ENCODE data around the gene UBE2R2. TPM values are rescaled to one million over a fixed set of nuclear protein-coding genes. Genes with fewer than 3 reads are reported as not detected.

UBE2R2 gene
- total and polyA plus RNA-seq, 4 experiments from 2014 or later = 10.8 to 31.4 (median 24.2) TPM

DNA sequence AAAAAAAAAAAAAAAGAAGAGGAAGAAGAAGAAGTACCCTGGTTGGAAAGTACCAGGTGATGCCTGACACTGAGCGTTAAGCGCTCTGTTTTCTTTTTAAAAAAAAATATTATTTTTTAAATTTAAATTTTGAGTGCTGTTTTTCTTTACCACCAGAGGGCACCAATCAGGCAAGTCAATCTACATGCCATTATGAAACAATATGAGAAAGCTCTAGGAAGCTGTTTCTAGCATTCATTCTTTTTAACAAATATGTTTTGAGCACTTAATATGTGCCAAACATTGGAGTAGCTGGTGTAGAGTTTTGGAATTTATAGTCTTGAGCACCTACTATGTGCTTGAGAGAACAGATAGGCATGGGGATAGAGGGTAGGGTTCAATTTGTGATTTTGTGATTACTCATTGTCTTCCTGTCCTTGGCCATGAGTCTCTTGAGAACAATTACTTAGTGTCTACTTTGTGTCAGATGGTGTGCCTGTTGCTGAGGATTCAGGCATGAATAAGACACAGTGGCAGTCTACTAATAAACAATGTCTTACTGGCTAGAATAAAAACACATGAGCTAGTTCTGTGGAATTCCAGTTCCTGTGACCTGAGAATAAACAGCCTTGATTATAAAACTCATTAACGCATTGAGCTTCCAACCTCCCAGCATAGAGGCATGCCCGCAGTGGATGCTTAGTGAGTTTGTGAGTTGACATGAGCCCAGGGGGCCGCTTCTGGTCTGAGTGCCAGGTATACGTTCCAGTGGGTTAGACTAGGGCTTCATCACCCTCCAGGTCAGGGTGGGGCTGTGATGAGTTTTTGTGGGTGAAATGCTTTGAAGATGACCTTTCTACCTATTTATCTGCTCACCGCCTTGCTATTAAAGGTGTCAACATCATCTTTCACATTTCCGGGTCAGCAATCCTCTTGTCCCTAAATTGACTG is 3.0 kb upstream of the UBE2R2 start:
- no peaks in the 10 kb centered on the region for H3K36me3 ChIP-seq (ENCODE audit: insufficient read depth, low read length)
- H3K27ac ChIP-seq (ENCODE audit: low read depth, low read length) = no peak overlapping the region
- DNase-seq = peak; percentile 43 to 63 (median 60)
- intact Hi-C loops (cut with micrococcal nuclease) = loop anchor here (1.0 to 10.0 kb wide), 4 partner anchors 38 to 789 kb away; partner anchors contain the start of genes BAG1, CHMP5 and DNAJA1
- Mint-ChIP-seq H3K4me3 (peak overlapping the region in 1 of 8 donors; percentile 35), H3K27me3 (peaks cover 0 to 4% of the 10 kb centered on the region in 2 donors), H3K4me1 (peaks cover 19 to 36% (median 27%) of the 10 kb centered on the region in 4 donors), H3K9me3 (peaks cover 0 to 2% (median 0%) of the 10 kb centered on the region in 8 donors), H3K36me3 (peaks cover 0 to 10% of the 10 kb centered on the region in 2 donors), H3K27ac (peak overlapping the region; percentile 48 to 99 (median 75))
- no peaks in the 10 kb centered on the region for H3K27me3 ChIP-seq (ENCODE audit: insufficient read depth, low read length)
- ChIA-PET CTCF (ENCODE audit: partially characterized antibody) (interaction anchor here (0.7 to 9.9 kb wide), 36 partner anchors 9 to 590 kb away, joined by 3 to 318 read pairs (median 4); partner anchors contain the start of genes NOL6 and UBAP2), POLR2A (ENCODE audit: partially characterized antibody) (interaction anchor here (0.6 to 1.3 kb wide), 5 partner anchors 31 to 41 kb away, joined by 3 to 10 read pairs (median 5); no protein-coding TSS in a partner anchor)
- H3K4me1 ChIP-seq (ENCODE audit: insufficient read depth, low read length) = peaks cover 15% of the 10 kb centered on the region
- no peak overlapping the region for H3K4me3 ChIP-seq (ENCODE audit: low read length in 2 of 2)
- H3K9me3 ChIP-seq (ENCODE audit: control insufficient read depth in 1 of 2, low read length in 2 of 2) = no peaks in the 10 kb centered on the region

DNA sequence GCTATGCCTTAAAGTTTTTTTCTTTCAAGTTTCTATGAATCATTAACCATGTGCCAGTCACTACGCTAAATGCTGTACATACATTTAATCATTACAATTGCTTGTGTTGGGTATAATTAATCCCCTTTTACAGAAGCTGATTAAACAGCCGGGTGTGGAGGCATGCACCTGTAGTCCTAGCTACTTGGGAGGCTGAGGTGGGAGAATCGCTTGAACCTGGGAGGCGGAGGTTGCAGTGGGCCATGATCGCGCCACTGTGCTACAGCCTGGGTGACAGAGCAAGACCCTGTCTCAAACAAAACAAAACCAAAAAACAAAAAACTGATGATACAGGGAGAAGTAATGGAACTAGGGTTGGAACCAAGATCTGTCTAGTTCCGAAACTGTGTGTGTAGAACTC is 1.2 kb upstream of the UBE2R2 start:
- Mint-ChIP-seq H3K4me3 (peak overlapping the region; percentile 69 to 94 (median 89)), H3K27me3 (no peaks in the 10 kb centered on the region), H3K4me1 (peaks cover 28 to 52% (median 40%) of the 10 kb centered on the region in 4 donors), H3K9me3 (peaks cover 0 to 2% (median 0%) of the 10 kb centered on the region in 8 donors), H3K36me3 (peaks cover 0 to 10% of the 10 kb centered on the region in 2 donors), H3K27ac (peak overlapping the region; percentile 95 to 99 (median 98))
- ChIA-PET CTCF (ENCODE audit: partially characterized antibody) (interaction anchor here (0.9 to 9.9 kb wide), 11 partner anchors 8 to 563 kb away, joined by 3 to 318 read pairs (median 9); no protein-coding TSS in a partner anchor), POLR2A (ENCODE audit: partially characterized antibody) (interaction anchor here (0.8 to 2.4 kb wide), 6 partner anchors 32 to 551 kb away, joined by 3 to 12 read pairs (median 7); partner anchors contain the start of genes BAG1, CHMP5 and UBAP2)
- Histone ChIP-seq H3K27ac (ENCODE audit: low read depth, low read length) (peak overlapping the region; percentile 89), H3K27me3 (ENCODE audit: insufficient read depth, low read length) (no peaks in the 10 kb centered on the region), H3K9me3 (ENCODE audit: control insufficient read depth in 1 of 2, low read length in 2 of 2) (no peaks in the 10 kb centered on the region), H3K4me1 (ENCODE audit: insufficient read depth, low read length) (peaks cover 33% of the 10 kb centered on the region), H3K4me3 (ENCODE audit: low read length in 2 of 2) (no peak overlapping the region), H3K36me3 (ENCODE audit: insufficient read depth, low read length) (no peaks in the 10 kb centered on the region)
- DNase-seq = no peak
- intact Hi-C loops (cut with micrococcal nuclease) = loop anchor here (1.0 to 10.0 kb wide), 9 partner anchors 259 to 797 kb away; partner anchors contain the start of genes BAG1, CHMP5, DNAI1 and DNAJA1

DNA sequence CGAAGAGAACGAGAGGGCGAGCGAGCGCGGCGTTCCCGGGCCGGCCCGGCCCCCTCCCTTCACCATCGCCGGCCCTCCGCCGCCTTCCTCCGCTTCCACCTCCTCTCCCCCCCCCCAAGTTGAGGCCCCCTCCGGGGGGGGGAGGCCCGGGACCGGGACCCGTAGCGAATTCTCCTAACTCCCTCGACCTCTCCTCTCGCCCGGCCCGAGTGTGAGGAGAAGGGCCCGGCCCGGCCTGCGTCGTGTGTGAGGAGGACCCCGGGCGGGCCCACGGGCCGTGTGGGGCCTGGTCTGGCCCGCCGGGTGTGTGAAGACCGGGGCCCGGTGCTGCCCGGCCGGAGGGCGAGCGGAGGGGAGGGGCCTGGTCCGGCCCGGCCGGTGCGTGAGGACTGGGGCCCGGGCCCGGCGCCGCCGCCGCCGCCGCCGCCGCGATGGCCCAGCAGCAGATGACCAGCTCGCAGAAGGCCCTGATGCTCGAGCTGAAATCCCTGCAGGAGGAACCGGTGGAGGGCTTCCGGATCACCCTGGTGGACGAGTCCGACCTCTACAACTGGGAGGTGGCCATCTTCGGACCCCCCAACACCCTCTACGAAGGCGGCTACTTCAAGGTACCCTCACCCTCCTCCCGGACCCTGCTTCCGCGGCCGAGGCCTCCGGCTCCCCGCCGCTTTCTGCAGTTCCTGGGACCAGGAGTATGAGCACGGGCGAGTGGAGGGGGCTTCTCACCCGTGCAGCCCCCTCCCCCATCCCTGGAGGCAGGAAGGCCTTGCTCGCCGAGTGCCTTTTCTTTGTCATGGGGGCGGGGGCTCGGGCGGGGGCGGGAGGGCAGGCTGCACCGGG is 587 bp downstream of the UBE2R2 start:
- Mint-ChIP-seq H3K27me3 (no peaks in the 10 kb centered on the region), H3K36me3 (peaks cover 0 to 10% of the 10 kb centered on the region in 2 donors), H3K9me3 (peaks cover 0 to 2% (median 0%) of the 10 kb centered on the region in 8 donors), H3K27ac (peak overlapping the region in 5 of 7 donors; percentile 51 to 96 (median 72)), H3K4me3 (peak overlapping the region; percentile 82 to 99 (median 96)), H3K4me1 (peaks cover 30 to 59% (median 44%) of the 10 kb centered on the region in 4 donors)
- H3K27me3 ChIP-seq (ENCODE audit: insufficient read depth, low read length) = no peaks in the 10 kb centered on the region
- no peaks in the 10 kb centered on the region for H3K36me3 ChIP-seq (ENCODE audit: insufficient read depth, low read length)
- no peaks in the 10 kb centered on the region for H3K9me3 ChIP-seq (ENCODE audit: control insufficient read depth in 1 of 2, low read length in 2 of 2)
- peak overlapping the region; percentile 64 to 85 for H3K4me3 ChIP-seq (ENCODE audit: low read length in 2 of 2)
- DNase-seq = peak; percentile 46 to 66 (median 57)
- peak overlapping the region; percentile 89 for H3K27ac ChIP-seq (ENCODE audit: low read depth, low read length)
- ChIA-PET POLR2A (ENCODE audit: partially characterized antibody) (interaction anchor here (0.8 to 1.8 kb wide), 4 partner anchors 10 to 231 kb away, joined by 3 to 9 read pairs (median 6); partner anchors contain the start of gene UBAP2), CTCF (ENCODE audit: partially characterized antibody) (interaction anchor here (1.6 kb wide), 1 partner anchor 35 kb away, joined by 4 read pairs; no protein-coding TSS in a partner anchor)
- H3K4me1 ChIP-seq (ENCODE audit: insufficient read depth, low read length) = peaks cover 39% of the 10 kb centered on the region
- intact Hi-C loops (cut with micrococcal nuclease) = loop anchor here (1.0 to 10.0 kb wide), 9 partner anchors 231 to 795 kb away; partner anchors contain the start of genes BAG1, CHMP5, DNAI1 and DNAJA1

DNA sequence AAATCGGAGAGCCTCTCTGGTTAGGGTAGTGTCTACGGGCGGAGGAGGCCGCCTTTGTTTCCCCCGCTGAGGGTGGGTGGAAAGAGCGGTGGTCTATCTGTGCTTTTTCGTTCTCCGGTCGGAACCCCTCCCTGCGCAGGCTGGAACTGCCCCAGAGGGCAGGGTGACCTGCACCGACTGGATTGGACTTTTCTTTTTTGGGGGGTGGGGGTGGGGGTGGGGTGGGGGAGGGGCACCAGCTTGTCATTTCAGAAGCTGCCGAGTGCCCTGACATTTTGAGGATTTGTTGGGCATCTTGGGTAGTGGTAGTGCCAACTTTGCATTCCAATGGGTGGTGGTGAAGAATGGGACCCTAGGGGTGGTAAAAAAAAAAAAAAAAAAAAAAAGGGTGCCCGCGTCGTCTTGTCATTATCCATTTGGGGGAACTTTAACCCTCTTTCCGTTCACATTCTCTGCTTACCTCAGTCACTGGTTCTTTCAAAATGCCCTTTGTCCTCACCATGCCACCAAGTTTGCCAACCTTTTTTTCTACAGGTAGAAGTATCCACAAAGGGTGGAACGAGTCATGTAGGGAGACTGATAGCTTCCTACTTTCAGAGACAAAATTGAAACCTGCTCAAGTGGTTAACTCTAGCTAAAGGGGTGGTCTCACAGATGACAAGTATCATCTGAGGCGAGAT is 1.3 kb downstream of the UBE2R2 start:
- no peaks in the 10 kb centered on the region for H3K9me3 ChIP-seq (ENCODE audit: control insufficient read depth in 1 of 2, low read length in 2 of 2)
- peaks cover 0 to 2% (median 0%) of the 10 kb centered on the region in 8 donors for H3K9me3 Mint-ChIP-seq
- H3K27ac Mint-ChIP-seq = peak overlapping the region; percentile 86 to 99 (median 96)
- intact Hi-C loops (cut with micrococcal nuclease) = loop anchor here (5.0 to 10.0 kb wide), 6 partner anchors 401 to 794 kb away; partner anchors contain the start of genes BAG1, CHMP5, DNAI1 and DNAJA1
- H3K27me3 ChIP-seq (ENCODE audit: insufficient read depth, low read length) = no peaks in the 10 kb centered on the region
- POLR2A ChIA-PET (ENCODE audit: partially characterized antibody) = interaction anchor here (0.5 to 1.7 kb wide), 4 partner anchors 9 to 359 kb away, joined by 3 to 9 read pairs (median 4); partner anchors contain the start of gene UBAP2
- peak overlapping the region; percentile 44 to 85 for H3K4me3 ChIP-seq (ENCODE audit: low read length in 2 of 2)
- no peaks in the 10 kb centered on the region for H3K36me3 ChIP-seq (ENCODE audit: insufficient read depth, low read length)
- peak overlapping the region; percentile 89 for H3K27ac ChIP-seq (ENCODE audit: low read depth, low read length)
- peaks cover 30 to 59% (median 44%) of the 10 kb centered on the region in 4 donors for H3K4me1 Mint-ChIP-seq
- peak overlapping the region; percentile 91 to 99 (median 96) for H3K4me3 Mint-ChIP-seq
- DNase-seq = peak in 2 of 5 donors; percentile 3 to 7
- CTCF ChIA-PET (ENCODE audit: partially characterized antibody) = interaction anchor here (0.9 to 1.6 kb wide), 2 partner anchors 32 to 34 kb away, joined by 3 to 4 read pairs; no protein-coding TSS in a partner anchor
- no peaks in the 10 kb centered on the region for H3K27me3 Mint-ChIP-seq
- H3K4me1 ChIP-seq (ENCODE audit: insufficient read depth, low read length) = peaks cover 39% of the 10 kb centered on the region
- peaks cover 0 to 10% of the 10 kb centered on the region in 2 donors for H3K36me3 Mint-ChIP-seq

DNA sequence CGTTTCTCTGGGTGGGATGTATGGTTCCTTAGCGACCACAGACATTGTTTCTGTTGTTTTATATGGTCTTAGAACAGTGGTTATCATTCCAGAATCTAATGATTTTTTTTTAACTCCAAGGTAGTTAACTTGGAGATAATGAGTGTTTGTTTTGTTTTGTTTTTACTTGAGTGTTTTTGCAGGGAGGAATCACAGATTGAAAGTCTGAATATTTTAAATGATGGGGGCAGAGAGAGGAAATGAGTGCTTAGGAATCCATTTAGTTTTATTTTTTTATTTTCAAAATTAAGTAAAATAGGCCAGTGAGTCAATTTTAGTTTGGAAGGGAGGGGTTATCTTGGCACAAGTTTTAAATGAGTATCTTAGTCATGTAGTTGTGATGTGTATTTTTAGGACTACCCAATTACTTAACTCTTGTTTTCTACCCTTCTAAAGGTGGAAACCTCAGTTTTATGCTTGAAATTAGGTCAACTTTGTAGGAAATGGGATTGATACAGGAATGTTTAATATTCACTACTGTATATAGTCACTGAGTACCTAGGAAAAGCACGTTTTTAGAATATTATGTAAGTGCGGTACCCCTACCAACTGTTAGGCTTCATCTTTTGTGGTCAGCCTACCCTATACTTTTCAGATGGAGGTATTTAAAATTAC is 2.0 kb downstream of the UBE2R2 start:
- Histone ChIP-seq H3K9me3 (ENCODE audit: control insufficient read depth in 1 of 2, low read length in 2 of 2) (no peaks in the 10 kb centered on the region), H3K27me3 (ENCODE audit: insufficient read depth, low read length) (no peaks in the 10 kb centered on the region), H3K36me3 (ENCODE audit: insufficient read depth, low read length) (no peaks in the 10 kb centered on the region), H3K4me3 (ENCODE audit: low read length in 2 of 2) (peak overlapping the region; percentile 44 to 85), H3K27ac (ENCODE audit: low read depth, low read length) (peak overlapping the region; percentile 89), H3K4me1 (ENCODE audit: insufficient read depth, low read length) (peaks cover 39% of the 10 kb centered on the region)
- H3K27ac Mint-ChIP-seq = peak overlapping the region; percentile 86 to 99 (median 96)
- ChIA-PET POLR2A (ENCODE audit: partially characterized antibody) (interaction anchor here (1.6 to 1.7 kb wide), 2 partner anchors 25 to 230 kb away, joined by 4 to 9 read pairs; partner anchors contain the start of gene UBAP2), CTCF (ENCODE audit: partially characterized antibody) (interaction anchor here (0.9 to 1.6 kb wide), 2 partner anchors 31 to 33 kb away, joined by 3 to 4 read pairs; no protein-coding TSS in a partner anchor)
- peaks cover 27 to 59% (median 41%) of the 10 kb centered on the region in 4 donors for H3K4me1 Mint-ChIP-seq
- DNase-seq = no peak
- H3K4me3 Mint-ChIP-seq = peak overlapping the region; percentile 91 to 99 (median 96)
- intact Hi-C loops (cut with micrococcal nuclease) = loop anchor here (5.0 to 10.0 kb wide), 6 partner anchors 402 to 794 kb away; partner anchors contain the start of genes BAG1, CHMP5, DNAI1 and DNAJA1
- peaks cover 0 to 2% (median 0%) of the 10 kb centered on the region in 8 donors for H3K9me3 Mint-ChIP-seq
- peaks cover 0 to 10% of the 10 kb centered on the region in 2 donors for H3K36me3 Mint-ChIP-seq
- H3K27me3 Mint-ChIP-seq = no peaks in the 10 kb centered on the region
